Stimulated activated CD4-positive, alpha-beta T cell treated with anti-CD3 and anti-CD28 coated beads, Interleukin-1b, Interleukin-23, amount 100 ng/mL, for 4 hours (primary cell): Measurements from ENCODE around the gene ZNF547.
"Not testable (repeated sequence)": the region's sequence is repeated elsewhere in the genome, so short reads cannot be mapped to it uniquely, and the experiment has no call there.

ENCODE experiments used
- DNase-seq, 2 donors: peaks; one replicate each; pipeline ENCODE4 v3.0.0-alpha.2; 2020; ENCODE audit warnings: low read depth in 2 of 2

ZNF547 gene

GRCh38 chr19:57374179-57374578, 10.8 kb downstream of the ZNF547 start:
- DNase-seq = no peak

GRCh38 chr19:57374647-57375046, 11.3 kb downstream of the ZNF547 start:
- not testable (repeated sequence) for DNase-seq

GRCh38 chr19:57376151-57376550, 12.8 kb downstream of the ZNF547 start:
- no peak for DNase-seq

DNA sequence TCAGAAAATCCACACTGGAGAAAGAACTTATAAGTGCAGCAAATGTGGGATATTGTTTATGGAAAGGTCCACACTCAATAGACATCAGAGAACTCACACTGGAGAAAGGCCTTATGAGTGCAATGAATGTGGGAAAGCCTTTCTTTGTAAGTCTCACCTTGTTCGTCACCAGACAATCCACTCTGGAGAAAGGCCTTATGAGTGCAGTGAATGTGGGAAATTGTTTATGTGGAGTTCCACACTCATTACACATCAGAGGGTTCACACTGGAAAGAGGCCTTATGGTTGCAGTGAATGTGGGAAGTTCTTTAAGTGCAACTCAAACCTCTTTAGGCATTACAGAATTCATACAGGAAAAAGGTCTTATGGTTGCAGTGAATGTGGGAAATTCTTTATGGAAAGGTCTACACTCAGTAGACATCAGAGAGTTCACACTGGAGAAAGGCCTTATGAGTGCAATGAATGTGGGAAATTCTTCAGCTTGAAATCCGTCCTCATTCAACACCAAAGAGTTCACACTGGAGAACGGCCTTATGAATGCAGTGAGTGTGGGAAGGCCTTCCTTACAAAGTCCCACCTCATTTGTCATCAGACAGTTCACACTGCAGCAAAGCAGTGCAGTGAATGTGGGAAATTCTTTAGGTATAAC, 14.3 kb downstream of the ZNF547 start:
- DNase-seq = no peak

GRCh38 chr19:57380923-57381322, 17.6 kb downstream of the ZNF547 start:
- DNase-seq = no peak

DNA sequence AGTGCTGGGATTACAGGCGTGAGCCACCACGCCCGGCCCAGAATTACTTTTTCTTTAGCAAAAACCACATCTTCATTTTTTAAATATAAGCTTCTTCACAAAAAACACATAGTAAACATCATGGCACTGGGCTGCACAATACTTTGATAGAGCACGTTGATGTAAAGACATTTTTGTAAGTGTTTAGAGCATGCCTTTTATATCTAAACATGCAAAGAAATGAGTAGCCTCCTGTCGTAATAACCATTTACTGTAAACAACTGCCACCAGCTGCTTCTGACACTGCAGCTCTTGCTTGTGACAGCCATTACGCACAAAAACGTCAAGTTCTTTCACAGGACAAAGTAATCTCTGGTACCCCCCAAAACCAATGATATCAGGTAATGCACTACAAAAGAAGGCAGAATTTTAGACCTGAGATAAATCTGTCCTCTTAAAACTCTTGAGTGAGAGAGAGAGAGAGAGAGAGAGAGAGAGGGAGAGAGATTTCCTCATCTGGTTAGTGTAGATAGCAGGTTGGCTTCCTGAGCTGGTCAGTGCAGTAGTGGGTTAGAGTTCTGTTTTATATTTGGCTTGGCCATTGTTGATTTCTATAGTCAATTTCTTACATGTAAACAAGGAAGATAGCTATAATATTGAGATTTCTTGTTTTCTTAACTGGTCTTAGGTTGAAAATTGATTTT, 19.6 kb downstream of the ZNF547 start:
- no peak for DNase-seq

DNA sequence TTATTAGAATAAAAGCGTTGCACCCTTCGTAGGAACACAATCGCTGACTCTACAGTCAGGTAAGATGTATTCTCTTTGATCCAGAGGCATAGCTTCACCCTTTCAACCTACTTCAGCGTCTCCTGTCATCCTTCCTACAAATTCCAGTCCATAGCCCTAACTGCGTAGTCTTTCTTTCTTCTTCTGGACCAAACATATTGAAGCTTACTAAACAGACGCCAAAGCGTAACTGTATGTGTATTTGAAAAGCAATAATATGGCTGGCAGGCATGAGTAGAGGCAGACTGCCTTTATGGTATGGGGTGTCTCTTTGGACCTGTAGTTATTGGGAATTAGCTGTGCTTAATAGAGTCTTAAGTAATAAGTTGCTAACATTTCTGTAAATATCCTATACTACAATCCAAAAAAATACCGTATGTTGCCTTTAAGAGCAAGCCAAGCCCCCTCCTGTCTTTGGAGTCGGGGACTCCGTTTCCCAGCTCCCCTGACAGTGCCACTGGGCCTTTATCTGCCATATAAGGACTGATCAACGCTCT, 25.9 kb downstream of the ZNF547 start:
- DNase-seq = no peak

- peak; percentile 92 to 95 for DNase-seq
These were observed 26.6 kb downstream of the ZNF547 start, which contains the start of gene ZNF548 for GRCh38 chr19:57389730-57390598. TSS of gene ZNF548 (plus strand) at chr19:57389854. CDS start at chr19:57390100, 246 bp downstream.

GRCh38 chr19:57395710-57396109, 32.4 kb downstream of the ZNF547 start:
- no peak for DNase-seq

GRCh38 chr19:57398868-57399267, 35.5 kb downstream of the ZNF547 start:
- no peak for DNase-seq

- no peak for DNase-seq
These were observed 40.6 kb downstream of the ZNF547 start for GRCh38 chr19:57403737-57404563.

- peak; percentile 55 to 63 for DNase-seq
These were observed 43.3 kb downstream of the ZNF547 start for GRCh38 chr19:57406516-57407123.

- peak; percentile 84 to 87 for DNase-seq
These were observed 47.7 kb downstream of the ZNF547 start, which contains the start of gene ZNF17 for GRCh38 chr19:57410877-57411671. TSS of gene ZNF17 (plus strand) at chr19:57411161. CDS start at chr19:57413616, 2,455 bp downstream.

DNA sequence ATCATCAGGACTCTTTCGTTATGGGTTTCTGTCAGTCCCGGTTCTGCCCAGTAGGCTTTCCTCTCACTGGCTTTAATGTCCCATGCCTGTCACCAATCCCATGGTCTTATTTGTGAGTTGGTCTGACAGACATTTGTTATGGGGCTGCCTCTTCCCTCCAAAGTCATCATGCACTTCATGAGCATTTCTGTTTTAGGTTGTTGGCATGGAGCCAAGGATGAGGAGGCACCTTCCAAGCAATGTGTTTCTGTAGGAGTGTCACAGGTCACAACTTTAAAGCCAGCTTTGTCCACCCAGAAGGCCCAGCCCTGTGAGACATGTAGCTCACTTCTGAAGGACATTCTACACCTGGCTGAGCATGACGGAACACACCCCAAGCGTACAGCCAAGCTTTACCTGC, 56.1 kb downstream of the ZNF547 start:
- DNase-seq = no peak

- DNase-seq = no peak
These were observed 57.7 kb downstream of the ZNF547 start for GRCh38 chr19:57421037-57421436.
